CD4-positive, alpha-beta T cell treated with Interleukin-17A for 4 hours (primary cell): Measurements from ENCODE around the gene TBC1D10B.
"Not testable (repeated sequence)": the region's sequence is repeated elsewhere in the genome, so short reads cannot be mapped to it uniquely, and the experiment has no call there.

Experiments
- DNase-seq: peaks from one replicate; pipeline ENCODE4 v3.0.0-alpha.2; 2020; ENCODE audit warnings: mixed read lengths

TBC1D10B gene

GRCh38 chr16:30397776-30398660, 27.7 kb upstream of the TBC1D10B start:
- DNase-seq: no peak

DNA sequence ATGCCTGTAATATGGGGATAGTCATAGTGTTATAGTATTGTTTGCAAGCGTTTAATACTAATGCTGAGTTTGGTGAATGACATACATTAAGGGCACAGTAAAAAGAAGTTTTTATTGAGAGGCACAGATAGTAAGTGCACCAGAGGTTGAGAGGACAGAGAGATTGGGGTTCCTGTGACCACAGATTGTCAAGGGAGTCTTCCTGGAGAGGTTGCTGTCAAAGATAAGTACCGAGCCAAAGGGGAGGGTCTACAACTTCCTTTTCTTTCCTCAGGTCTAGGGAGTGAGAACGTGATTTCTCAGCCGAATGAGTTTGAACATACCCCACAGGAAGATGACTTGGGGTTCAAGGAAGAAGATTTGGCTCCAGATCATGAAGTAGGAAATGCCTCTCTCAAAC, 26.8 kb upstream of the TBC1D10B start:
- no peak for DNase-seq

- not testable (repeated sequence) for DNase-seq
Observed at GRCh38 chr16:30396627-30397026, 26.3 kb upstream of the TBC1D10B start.

DNA sequence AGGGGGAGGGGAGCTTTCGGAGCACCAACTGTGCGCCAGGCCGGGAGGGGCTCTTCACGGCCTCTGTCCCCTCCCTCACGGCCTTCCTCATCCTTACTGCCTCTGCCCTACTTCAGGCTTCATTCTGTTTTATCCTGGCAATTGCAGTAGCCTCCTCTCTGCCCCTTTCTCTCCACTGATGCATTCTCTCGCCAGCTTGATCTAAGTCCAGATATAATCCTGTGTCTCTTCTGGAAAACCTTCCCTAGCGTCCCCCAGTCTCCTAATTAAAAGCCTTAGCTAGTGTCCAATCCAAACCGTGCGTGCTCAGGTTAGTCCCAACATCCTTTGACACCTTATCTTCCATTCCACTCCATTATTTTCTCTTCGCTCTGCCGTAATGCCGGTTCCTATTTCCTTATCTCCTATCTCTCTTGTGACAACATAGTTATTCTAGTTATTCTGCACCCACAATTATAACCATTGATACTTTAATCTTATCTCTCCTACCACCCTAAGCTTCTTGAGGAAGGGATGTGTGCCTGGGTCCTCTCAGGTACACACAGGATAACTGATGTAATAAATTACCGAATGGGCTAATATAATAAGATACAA, 25.8 kb upstream of the TBC1D10B start:
- DNase-seq: no peak

DNA sequence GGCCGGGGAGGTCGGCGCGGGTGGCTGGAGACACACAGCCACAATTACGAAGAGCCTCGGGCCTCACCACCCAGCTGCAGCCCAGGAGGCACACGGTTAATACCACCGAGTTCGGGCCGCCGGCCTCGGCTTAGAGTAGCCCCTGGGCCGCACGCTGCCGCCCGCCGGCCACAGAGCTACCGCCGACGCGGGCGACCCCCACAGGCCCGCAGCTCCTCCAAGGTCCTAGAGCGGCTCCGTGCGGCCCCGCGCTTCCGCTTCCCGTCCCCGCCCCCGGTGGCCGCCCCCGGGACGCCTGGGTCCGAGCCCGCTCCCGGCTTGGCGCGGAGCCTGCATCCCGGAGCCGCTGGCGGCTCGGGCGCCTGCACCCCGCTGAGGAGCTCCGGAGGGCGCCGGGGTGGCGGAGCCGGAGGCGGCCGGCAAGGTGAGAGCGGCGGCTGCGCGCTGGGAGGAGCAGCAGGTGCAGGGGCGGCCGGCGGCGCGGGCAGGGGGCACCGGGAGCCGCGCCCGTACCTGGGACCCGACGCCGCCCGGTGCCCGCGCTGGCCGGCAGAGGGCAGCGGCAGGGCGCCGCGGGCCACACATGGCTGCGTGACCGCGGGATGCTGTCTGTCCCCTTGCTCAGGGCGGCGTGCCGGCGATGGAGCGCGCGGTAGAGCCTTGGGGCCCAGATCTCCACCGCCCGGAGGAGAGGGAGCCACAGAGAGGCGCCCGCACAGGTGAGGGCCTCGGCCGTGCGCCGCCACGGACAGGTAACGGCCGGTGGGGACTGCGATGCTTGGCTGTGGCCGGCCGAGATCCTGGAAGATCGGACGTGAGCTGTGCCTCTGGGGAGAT, 25.1 kb upstream of the TBC1D10B start, which contains the start of gene ZNF48:
Gene ZNF48, plus strand, starts transcription at position 266 of the 837 bp plus-strand sequence. Its CDS starts 375 bp downstream, at position 641.
- peak; percentile 74 for DNase-seq

- no peak for DNase-seq
Observed at GRCh38 chr16:30394592-30395154, 24.4 kb upstream of the TBC1D10B start.

DNA sequence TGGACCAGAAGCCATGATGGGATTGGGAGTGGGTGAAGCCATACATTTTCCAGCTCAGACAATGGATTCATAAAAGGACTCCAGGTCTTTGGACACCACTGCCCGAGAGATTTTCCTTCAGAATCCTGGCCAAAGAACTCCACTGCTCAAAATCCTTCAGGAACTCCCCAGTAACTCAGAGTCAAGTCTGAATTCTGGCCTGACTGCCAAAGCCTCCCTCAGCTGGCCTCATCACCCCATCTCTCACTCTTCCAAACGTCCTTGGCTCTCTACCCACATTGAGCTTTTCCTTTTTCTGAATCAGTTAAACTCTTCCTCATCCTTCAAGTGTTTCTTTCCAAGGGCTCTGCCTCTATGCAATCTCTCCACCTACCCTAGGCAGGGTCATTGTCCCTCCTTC, 13.2 kb upstream of the TBC1D10B start:
- DNase-seq: no peak

DNA sequence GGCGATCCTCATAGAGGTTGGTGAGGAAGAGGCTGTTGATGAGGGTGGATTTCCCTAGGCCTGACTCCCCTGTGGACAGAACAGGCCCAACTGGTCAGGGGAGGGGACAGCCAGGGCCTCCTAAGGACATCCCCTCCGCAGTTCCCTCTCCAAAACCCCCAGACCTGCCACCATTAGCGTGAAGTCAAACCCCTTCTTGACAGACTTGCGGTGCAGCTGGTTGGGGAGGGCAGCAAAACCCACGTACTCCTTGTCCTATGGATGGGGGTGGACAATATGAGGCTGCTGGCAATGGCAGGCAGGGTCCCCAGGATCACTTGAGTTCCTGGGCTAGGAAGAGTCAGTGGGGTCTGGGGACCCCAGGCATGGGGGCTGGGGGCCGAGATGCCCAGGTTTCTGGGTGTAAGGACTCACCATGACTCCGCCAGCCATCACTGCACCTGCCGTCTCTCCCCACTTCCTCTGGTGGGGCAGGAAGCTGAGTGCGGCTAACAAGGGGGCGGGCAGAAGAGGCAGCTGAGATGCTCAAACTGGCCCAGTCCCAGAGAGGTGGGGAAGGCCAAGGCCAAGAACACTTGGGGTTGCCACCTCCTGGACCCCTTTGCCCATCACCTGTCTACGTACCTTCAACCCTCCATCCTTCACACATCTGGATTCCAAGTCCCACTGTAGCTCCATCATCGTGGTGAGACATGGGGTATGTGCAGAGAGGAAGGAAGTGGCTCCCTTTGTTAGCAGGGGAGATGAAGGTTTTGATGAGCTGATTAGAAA, 12.0 kb upstream of the TBC1D10B start, which contains the start of gene SEPTIN1:
Gene SEPTIN1, minus strand, starts transcription at position 451 of the 771 bp plus-strand sequence. Its CDS starts 19 bp downstream, at position 432.
- peak; percentile 85 for DNase-seq

- peak; percentile 62 for DNase-seq
Observed at GRCh38 chr16:30381291-30382041, 11.2 kb upstream of the TBC1D10B start.

GRCh38 chr16:30380803-30381208, 10.5 kb upstream of the TBC1D10B start:
- no peak for DNase-seq

- DNase-seq: no peak
Observed at GRCh38 chr16:30380072-30380802, 9.9 kb upstream of the TBC1D10B start.

DNA sequence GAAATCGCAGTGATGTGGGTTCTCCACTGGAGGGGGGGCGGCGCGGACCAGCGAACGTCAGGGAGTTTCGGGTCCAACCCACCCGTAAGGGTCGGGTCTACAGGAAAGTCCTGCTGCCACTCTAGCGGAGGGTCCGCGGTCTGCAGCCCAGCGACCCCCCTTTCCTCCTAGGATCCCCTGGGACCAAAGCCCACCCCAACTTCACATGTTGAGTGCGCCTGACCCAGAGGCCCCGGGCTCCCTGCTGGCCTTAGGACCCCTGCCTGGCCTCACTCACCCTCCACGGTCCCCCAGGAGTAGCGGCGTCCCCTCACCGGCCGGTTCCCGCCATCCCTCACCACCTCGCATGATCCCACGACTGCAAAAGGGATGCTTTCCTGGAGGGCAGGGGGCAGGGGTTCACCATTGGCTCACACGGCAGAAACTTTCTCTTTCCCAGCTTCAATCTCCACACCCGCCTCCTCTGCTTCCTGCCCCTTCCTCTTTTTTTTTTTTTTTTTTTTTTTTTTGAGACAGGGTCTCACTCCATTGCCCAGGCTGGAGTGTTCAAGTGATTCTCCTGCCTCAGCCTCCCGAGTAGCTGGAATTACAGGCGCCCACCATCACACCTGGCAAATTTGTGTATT, 9.0 kb upstream of the TBC1D10B start:
- no peak for DNase-seq

DNA sequence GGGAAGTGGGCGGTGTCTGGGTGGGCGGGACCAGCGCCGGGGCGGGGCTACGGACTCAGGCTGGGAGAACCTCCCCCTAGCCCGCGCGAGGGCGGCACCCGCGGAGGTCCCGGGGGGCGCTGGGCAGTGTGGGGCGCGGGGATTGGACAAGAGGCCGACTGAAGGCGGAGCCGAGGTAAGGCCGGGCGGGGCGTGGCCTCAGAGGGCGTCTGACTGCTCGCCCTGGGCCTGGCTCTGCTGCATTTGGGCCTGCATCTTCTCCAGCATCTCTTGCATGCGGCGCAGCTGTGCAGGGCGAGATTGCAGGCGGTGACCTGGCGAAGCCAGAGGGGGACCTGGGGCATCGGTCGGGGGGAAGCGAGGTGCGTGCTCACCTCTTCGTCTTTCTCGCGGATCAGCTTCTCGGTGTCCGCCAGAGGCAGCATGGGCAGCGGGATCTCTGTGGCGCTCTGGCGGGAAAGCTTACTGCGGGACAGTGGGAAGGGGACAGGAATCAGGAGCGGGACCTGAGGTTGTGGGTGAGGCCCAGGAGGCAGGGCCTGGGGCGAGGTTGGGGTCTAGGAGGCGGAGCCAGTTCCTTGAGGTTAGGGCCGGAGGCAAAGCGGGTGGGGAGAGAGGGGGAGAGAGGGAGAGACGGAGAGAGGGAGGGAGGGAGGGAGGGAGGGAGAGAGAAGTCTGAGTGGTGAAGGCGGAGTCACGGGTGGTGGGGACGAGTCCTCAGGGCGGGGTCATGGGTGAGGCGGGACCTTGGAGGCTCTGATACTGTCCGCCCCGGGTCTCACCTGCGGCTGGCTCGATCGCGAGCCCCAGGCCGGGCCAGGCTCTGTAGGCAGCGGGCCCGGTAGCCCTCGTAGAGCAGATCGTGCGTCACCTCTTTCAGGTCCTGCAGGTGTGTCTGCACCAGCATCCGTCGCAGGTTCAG, 8.2 kb upstream of the TBC1D10B start:
- DNase-seq: peak; percentile 100

- DNase-seq: peak; percentile 94
Observed at GRCh38 chr16:30377812-30378235, 7.5 kb upstream of the TBC1D10B start.

DNA sequence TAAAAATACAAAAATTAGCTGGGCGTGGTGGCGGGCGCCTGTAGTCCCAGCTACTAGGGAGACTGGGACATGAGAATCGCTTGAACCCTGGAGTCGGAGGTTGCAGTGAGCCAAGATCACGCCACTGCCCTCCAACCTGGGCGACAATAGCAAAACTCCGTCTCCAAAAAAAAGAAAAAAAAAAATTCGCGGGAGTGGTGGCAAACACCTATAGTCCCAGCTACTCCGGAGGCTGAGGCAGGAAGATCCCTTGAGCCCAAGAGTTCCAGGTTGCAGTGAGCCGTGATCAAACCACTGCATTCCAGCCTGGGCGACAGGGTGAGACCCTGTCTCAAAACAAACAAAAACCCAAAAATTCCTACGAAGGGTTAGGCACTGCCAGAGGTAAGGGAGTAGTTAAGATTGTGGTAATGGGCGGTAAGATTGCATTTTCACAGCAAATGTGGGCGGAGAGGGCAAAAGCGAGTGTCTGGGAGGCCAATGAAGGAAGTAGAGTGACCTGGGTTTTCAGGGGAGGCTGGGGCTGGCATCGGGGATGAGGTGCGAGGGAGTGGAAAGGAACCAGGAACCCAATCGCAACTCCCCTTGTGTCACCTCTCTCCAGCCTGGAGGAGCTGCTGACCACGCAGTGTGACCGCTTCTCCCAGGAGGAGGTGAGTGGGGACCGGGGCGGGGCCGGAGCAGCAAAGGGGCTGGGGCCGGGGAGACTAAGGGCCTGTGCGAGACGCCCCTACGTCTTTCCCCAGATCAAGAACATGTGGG, 6.9 kb upstream of the TBC1D10B start:
- DNase-seq: no peak

GRCh38 chr16:30376461-30376902, 6.2 kb upstream of the TBC1D10B start:
- no peak for DNase-seq

- no peak for DNase-seq
Observed at GRCh38 chr16:30375864-30376263, 5.6 kb upstream of the TBC1D10B start.

DNA sequence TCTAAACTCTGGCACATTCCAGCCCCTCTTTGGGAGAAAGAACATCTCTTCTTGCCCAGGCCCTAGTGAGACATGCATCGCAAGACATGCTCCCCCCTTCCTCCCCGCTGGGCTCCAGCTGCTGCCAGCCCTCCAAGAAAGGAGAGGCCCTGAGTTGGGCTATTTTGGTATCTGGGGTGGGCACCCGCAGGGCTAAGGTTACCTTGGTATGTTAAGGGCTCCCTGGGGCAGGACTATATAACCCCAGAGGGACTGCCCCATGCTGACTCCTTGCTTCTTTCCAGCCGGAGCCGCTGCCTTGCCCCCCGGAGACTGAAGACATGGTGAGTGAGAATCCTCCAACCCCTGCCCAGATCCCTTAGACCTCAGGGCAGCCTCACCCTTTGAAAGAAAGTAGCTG, 4.2 kb upstream of the TBC1D10B start, which contains the start of gene MYL11:
Gene MYL11, plus strand, starts transcription at position 265 of the 400 bp plus-strand sequence. Its CDS starts 56 bp downstream, at position 321.
- DNase-seq: no peak
